GM12878 (cell line): ENCODE results near the gene MYOC. TPM values are rescaled to one million over a fixed set of nuclear protein-coding genes. Genes with fewer than 3 reads are reported as not detected.

ENCODE experiments used
- ATAC-seq: fragments of 200-7000 bp; cut with Tn5 transposase; 3 replicates; pipeline ENCODE4 v1.9.1; 2020; ENCODE audit warnings: mild to moderate bottlenecking, moderate library complexity
- BruUV-seq: library from RNA; stranded (reverse); fragments of 400-500 nt; replicated peaks from 2 replicates; lab custom pipeline; 2021; lab: Mats Ljungman, UMichigan
- CTCF ChIA-PET: fragments of 300-600 bp; sonication (Branson Sonifier 250); formaldehyde crosslinking; extraction: SDS; loops from one replicate; lab custom pipeline; 2021; ENCODE audit warnings: inconsistent platforms; lab: Yijun Ruan, JAX
- POLR2A ChIA-PET: fragments of 350-600 bp; formaldehyde crosslinking; extraction: SDS; loops from one replicate; lab custom pipeline; 2021; ENCODE audit warnings: inconsistent platforms; lab: Charles Lee
- RAD21 ChIA-PET: fragments of 300-600 bp; sonication (Branson Sonifier 250); formaldehyde crosslinking; loops from one replicate; lab custom pipeline; 2023; ENCODE audit warnings: antibody characterized with exemption; ENCODE audit not compliant: unreplicated experiment; lab: Charles Lee
- SMC1A ChIA-PET: fragments of 300-600 bp; sonication (Branson Sonifier 250); formaldehyde crosslinking; loops from one replicate; lab custom pipeline; 2023; ENCODE audit not compliant: unreplicated experiment, uncharacterized antibody; lab: Charles Lee
- DNase-seq: peaks from one replicate; pipeline ENCODE4 v3.0.0-alpha.2; 2011; ENCODE audit warnings: low read depth, low spot score
- FAIRE-seq: peaks from 3 replicates; lab custom pipeline; 2011; peaks lifted over from hg19 to GRCh38; lab: Jason Lieb, UNC
- H2AFZ ChIP-seq: 2 replicates; pipeline ENCODE4 v1.6.0; 2011; ENCODE audit warnings: low read depth, low read length, control low read depth; ENCODE audit not compliant: control insufficient read depth
- H3K27ac ChIP-seq: 2 replicates; pipeline ENCODE4 v1.5.1; 2011; ENCODE audit warnings: control low read depth; ENCODE audit not compliant: control insufficient read depth, insufficient read depth
- H3K27me3 ChIP-seq, 2 experiments: replicated peaks in 1 of 2; 2 replicates each; pipeline versions ENCODE4 v1.6.0 to v1.6.1; 2011; ENCODE audit warnings: low read length in 1 of 2; ENCODE audit not compliant: control insufficient read depth in 2 of 2, insufficient read depth in 2 of 2
- H3K36me3 ChIP-seq, 2 experiments: 2 replicates each; pipeline ENCODE4 v1.5.1; 2011; ENCODE audit warnings: low read length in 1 of 2; ENCODE audit not compliant: control insufficient read depth in 2 of 2, insufficient read depth in 2 of 2
- H3K4me1 ChIP-seq: 2 replicates; pipeline ENCODE4 v1.6.1; 2011; ENCODE audit warnings: mild to moderate bottlenecking, low read length, moderate library complexity, mixed read lengths; ENCODE audit not compliant: control insufficient read depth, insufficient read depth
- H3K4me2 ChIP-seq: 2 replicates; pipeline ENCODE4 v1.6.0; 2011; ENCODE audit warnings: control low read depth; ENCODE audit not compliant: control insufficient read depth, insufficient read depth
- H3K4me3 ChIP-seq: fragments of 200-600 bp; sonication (generic); 2 replicates; pipeline ENCODE4 v1.5.1; 2016
- H3K79me2 ChIP-seq: 2 replicates; pipeline ENCODE4 v1.6.0; 2011; ENCODE audit warnings: low read length; ENCODE audit not compliant: control insufficient read depth, insufficient read depth
- H3K9ac ChIP-seq: 2 replicates; pipeline ENCODE4 v1.8.0; 2011; ENCODE audit warnings: low read length, control low read depth, mixed read lengths; ENCODE audit not compliant: control insufficient read depth, insufficient read depth
- H3K9me3 ChIP-seq: replicated peaks from 3 replicates; pipeline ENCODE4 v1.5.1; 2011; ENCODE audit warnings: mild to moderate bottlenecking, low read length; ENCODE audit not compliant: control insufficient read depth, insufficient read depth
- H4K20me1 ChIP-seq: 2 replicates; pipeline ENCODE4 v1.6.0; 2011; ENCODE audit not compliant: control insufficient read depth, insufficient read depth
- CBFB ChIP-seq: IDR thresholded peaks from 2 replicates; pipeline ENCODE4 v1.6.1; 2016; ENCODE audit warnings: antibody characterized with exemption, low read depth
- EGR1 ChIP-seq, 2 experiments: IDR thresholded peaks; 1 replicate in 1 of 2; 2 replicates in 1 of 2; pipeline ENCODE4 v1.6.1; 2011 to 2012; ENCODE audit warnings: low read depth in 2 of 2, low read length in 2 of 2, borderline replicate concordance in 1 of 2, mild to moderate bottlenecking in 1 of 2, moderate library complexity in 1 of 2
- FOXK2 ChIP-seq: fragments of 450-650 bp; IDR thresholded peaks from 2 replicates; pipeline ENCODE4 v1.6.1; 2017; ENCODE audit warnings: mild to moderate bottlenecking, moderate library complexity
- IKZF2 ChIP-seq, 2 experiments: fragments of 450-650 bp; IDR thresholded peaks; 2 replicates each; pipeline ENCODE4 v1.6.1; 2017; ENCODE audit warnings: mild to moderate bottlenecking in 2 of 2, moderate library complexity in 2 of 2
- NBN ChIP-seq: fragments of 450-650 bp; IDR thresholded peaks from 2 replicates; pipeline ENCODE4 v1.6.1; 2016
- NR2C1 ChIP-seq: fragments of 450-650 bp; IDR thresholded peaks from 2 replicates; pipeline ENCODE4 v1.6.1; 2017; ENCODE audit warnings: antibody characterized with exemption, mild to moderate bottlenecking, moderate library complexity
- NR2F1 ChIP-seq: fragments of 450-650 bp; conservative IDR thresholded peaks from 2 replicates; pipeline ENCODE4 v1.6.1; 2017; ENCODE audit warnings: mild to moderate bottlenecking
- PML ChIP-seq: IDR thresholded peaks from 2 replicates; pipeline ENCODE4 v1.6.1; 2012; ENCODE audit warnings: low read length, inconsistent platforms
- RCOR1 ChIP-seq: conservative IDR thresholded peaks from 2 replicates; pipeline ENCODE4 v1.6.1; 2012; ENCODE audit warnings: low read depth, low read length, improper control_type of control experiment
- SMAD5 ChIP-seq: IDR thresholded peaks from 2 replicates; pipeline ENCODE4 v1.6.1; 2016; ENCODE audit warnings: antibody characterized with exemption, low read depth
- SREBF2 ChIP-seq: IDR thresholded peaks from 2 replicates; pipeline ENCODE4 v1.6.1; 2012; ENCODE audit warnings: mild to moderate bottlenecking, low read length
- STAT3 ChIP-seq: IDR thresholded peaks from 2 replicates; pipeline ENCODE4 v1.6.1; 2011; ENCODE audit warnings: low read depth, low read length, improper control_type of control experiment
- TAF1 ChIP-seq: IDR thresholded peaks from 2 replicates; pipeline ENCODE4 v1.6.1; 2011; ENCODE audit warnings: mild to moderate bottlenecking, low read depth, low read length, borderline replicate concordance
- TCF3 ChIP-seq: IDR thresholded peaks from 2 replicates; pipeline ENCODE4 v1.6.1; 2012; ENCODE audit warnings: low read depth, mild to moderate bottlenecking, low read length, borderline replicate concordance; ENCODE audit not compliant: insufficient read depth
- ZZZ3 ChIP-seq: IDR thresholded peaks from 2 replicates; pipeline ENCODE4 v1.6.1; 2011; ENCODE audit warnings: low read depth; ENCODE audit not compliant: control insufficient read depth, insufficient read length
- WGBS: methylation state at CpG from one replicate; pipeline ENCODE4 v1.1.6; 2016; ENCODE audit warnings: low lambda C conversion rate; ENCODE audit not compliant: insufficient replicate concordance, insufficient coverage; ENCODE audit errors: missing lambda C conversion rate; 5-methylcytosine and 5-hydroxymethylcytosine counted together
- in situ Hi-C: fragments of 300-500 bp; cut with MboI; formaldehyde crosslinking; loops from 9 replicates; pipeline ENCODE4 v1.14.3; 2018; ENCODE audit warnings: mixed read lengths
- intact Hi-C: fragments of 100-400 bp; cut with micrococcal nuclease; formaldehyde crosslinking; loops from one replicate; pipeline ENCODE4 v1.14.2; 2022; ENCODE audit not compliant: unreplicated experiment
- polyA plus RNA-seq, 11 experiments: library from polyadenylated mRNA; depleted of rRNA in 4 of 11; unstranded in 6 of 11; stranded (reverse) in 5 of 11; fragments of >200 nt; fragmentation: Nextera tagmentation in 4 of 11; fragmentation: Illumina TruSeq in 1 of 11; extraction: Ambion mirVana in 4 of 11; extraction: Trizol in 1 of 11; gene quantifications; 1 replicate in 1 of 11; 2 replicates in 10 of 11; pipeline versions ENCODE4 v1.2.1 to v1.2.3, GENCODE V29; 2011 to 2016; ENCODE audit warnings: inconsistent platforms in 2 of 11, missing spikeins in 2 of 11, low read depth in 1 of 11
- total RNA-seq, 4 experiments: library from RNA; depleted of rRNA in 3 of 4; stranded (reverse); fragments of >200 nt in 3 of 4; fragmentation: Illumina TruSeq in 1 of 4; extraction: Trizol in 1 of 4; gene quantifications; 2 replicates each; pipeline versions ENCODE4 v1.2.1 to v1.2.3, GENCODE V29; 2013 to 2021
- TF ChIP-seq, protein P1 (sequence below): IDR thresholded peaks from 2 replicates; pipeline ENCODE4 v1.6.1; 2012; ENCODE audit warnings: low read length, inconsistent platforms
- TF ChIP-seq, protein P2 (sequence below): fragments of 150-350 bp; IDR thresholded peaks from 2 replicates; pipeline ENCODE4 v1.6.1; 2016; ENCODE audit warnings: low read depth, low read length

Gene MYOC
- total and polyA plus RNA-seq, 10 of the 15 experiments (the other 5 are each of a cell fraction or from before 2014, with no cell fraction given): not detected

DNA sequence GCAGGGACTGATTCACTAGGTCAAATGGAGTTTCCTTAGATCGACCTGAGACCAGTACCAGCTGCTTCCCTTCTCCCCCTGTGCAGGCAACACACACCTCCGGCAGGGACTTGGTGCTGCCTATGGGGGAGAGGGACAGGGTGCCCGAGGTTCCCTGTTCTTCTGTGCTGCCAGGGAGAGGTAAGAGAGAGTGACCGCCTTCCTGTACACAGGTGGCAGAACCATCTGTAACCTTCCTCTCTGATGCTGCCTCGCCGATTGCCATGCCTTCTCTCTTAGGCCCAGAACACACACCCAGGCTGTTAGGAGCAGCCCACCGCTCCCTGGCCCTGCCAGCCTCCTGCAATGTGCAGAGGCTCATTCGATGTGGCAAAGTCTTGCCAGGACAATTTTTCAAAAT lies 9.3 kb downstream of the MYOC start:
- Histone ChIP-seq H3K4me2 (no peak overlapping the region), H4K20me1 (no peaks in the 10 kb centered on the region; the same call in 1 of the 2 replicates), H3K4me3 (no peak overlapping the region), H2AFZ (no peak overlapping the region), H3K9me3 (no peaks in the 10 kb centered on the region), H3K4me1 (no peaks in the 10 kb centered on the region), H3K79me2 (no peaks in the 10 kb centered on the region), H3K27me3 (peaks cover 0 to 2% of the 10 kb centered on the region in 2 experiments; a peak in 1 of 4 replicates), H3K9ac (no peak overlapping the region), H3K36me3 (no peaks in the 10 kb centered on the region), H3K27ac (no peak overlapping the region)
- in situ Hi-C loops (loop anchor here (5.0 kb wide), 1 partner anchor 339 kb away; no protein-coding TSS in a partner anchor), intact Hi-C loops (loop anchor here (10.0 kb wide), 1 partner anchor 142 kb away; the partner anchor contains the start of gene METTL13)
- 39% methylated on average over 8 of the region's 8 CpGs for WGBS
- FAIRE-seq (no peak), DNase-seq (no peak), ATAC-seq (no peak)
- TF ChIP-seq, protein P1, sequence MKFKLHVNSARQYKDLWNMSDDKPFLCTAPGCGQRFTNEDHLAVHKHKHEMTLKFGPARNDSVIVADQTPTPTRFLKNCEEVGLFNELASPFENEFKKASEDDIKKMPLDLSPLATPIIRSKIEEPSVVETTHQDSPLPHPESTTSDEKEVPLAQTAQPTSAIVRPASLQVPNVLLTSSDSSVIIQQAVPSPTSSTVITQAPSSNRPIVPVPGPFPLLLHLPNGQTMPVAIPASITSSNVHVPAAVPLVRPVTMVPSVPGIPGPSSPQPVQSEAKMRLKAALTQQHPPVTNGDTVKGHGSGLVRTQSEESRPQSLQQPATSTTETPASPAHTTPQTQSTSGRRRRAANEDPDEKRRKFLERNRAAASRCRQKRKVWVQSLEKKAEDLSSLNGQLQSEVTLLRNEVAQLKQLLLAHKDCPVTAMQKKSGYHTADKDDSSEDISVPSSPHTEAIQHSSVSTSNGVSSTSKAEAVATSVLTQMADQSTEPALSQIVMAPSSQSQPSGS: no peak
- TF ChIP-seq NR2C1: no peak
- no peak for TF ChIP-seq FOXK2
- no peak for TF ChIP-seq NR2F1
- no peak for TF ChIP-seq TCF3
- no peak for TF ChIP-seq EGR1 (IDR thresholded peaks at IDR 0.05; ENCODE audit: borderline replicate concordance in 1 of 2, low read depth in 2 of 2, low read length in 2 of 2)
- TF ChIP-seq STAT3: no peak
- TF ChIP-seq, protein P2, sequence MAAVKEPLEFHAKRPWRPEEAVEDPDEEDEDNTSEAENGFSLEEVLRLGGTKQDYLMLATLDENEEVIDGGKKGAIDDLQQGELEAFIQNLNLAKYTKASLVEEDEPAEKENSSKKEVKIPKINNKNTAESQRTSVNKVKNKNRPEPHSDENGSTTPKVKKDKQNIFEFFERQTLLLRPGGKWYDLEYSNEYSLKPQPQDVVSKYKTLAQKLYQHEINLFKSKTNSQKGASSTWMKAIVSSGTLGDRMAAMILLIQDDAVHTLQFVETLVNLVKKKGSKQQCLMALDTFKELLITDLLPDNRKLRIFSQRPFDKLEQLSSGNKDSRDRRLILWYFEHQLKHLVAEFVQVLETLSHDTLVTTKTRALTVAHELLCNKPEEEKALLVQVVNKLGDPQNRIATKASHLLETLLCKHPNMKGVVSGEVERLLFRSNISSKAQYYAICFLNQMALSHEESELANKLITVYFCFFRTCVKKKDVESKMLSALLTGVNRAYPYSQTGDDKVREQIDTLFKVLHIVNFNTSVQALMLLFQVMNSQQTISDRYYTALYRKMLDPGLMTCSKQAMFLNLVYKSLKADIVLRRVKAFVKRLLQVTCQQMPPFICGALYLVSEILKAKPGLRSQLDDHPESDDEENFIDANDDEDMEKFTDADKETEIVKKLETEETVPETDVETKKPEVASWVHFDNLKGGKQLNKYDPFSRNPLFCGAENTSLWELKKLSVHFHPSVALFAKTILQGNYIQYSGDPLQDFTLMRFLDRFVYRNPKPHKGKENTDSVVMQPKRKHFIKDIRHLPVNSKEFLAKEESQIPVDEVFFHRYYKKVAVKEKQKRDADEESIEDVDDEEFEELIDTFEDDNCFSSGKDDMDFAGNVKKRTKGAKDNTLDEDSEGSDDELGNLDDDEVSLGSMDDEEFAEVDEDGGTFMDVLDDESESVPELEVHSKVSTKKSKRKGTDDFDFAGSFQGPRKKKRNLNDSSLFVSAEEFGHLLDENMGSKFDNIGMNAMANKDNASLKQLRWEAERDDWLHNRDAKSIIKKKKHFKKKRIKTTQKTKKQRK: no peak
- no peak for TF ChIP-seq CBFB
- TF ChIP-seq PML: no peak
- no peak for TF ChIP-seq RCOR1
- no peak for TF ChIP-seq NBN
- no peak for TF ChIP-seq SREBF2
- TF ChIP-seq TAF1: no peak
- TF ChIP-seq ZZZ3: no peak
- TF ChIP-seq SMAD5: no peak
- TF ChIP-seq IKZF2 (IDR thresholded peaks at IDR 0.05): no peak
- no TSS peak for BruUV-seq
- ChIA-PET POLR2A (interaction anchor here (0.6 kb wide), 2 partner anchors 14 to 1569 kb away, joined by 3 to 5 read pairs; no protein-coding TSS in a partner anchor), SMC1A (interaction anchor here (1.5 to 4.8 kb wide), 8 partner anchors 13 to 343 kb away, joined by 6 to 49 read pairs (median 18); partner anchors contain the start of gene PRRC2C), RAD21 (interaction anchor here (0.7 to 3.4 kb wide), 5 partner anchors 9 to 341 kb away, joined by 5 to 19 read pairs (median 11); no protein-coding TSS in a partner anchor), CTCF (interaction anchor here (1.1 to 7.5 kb wide), 11 partner anchors 10 to 359 kb away, joined by 3 to 85 read pairs (median 13); partner anchors contain the start of genes MYOC and PRRC2C)
